Occipital lobe (tissue), 3 donors: ENCODE measurements around the gene HARS2. TPM values are rescaled to one million over a fixed set of nuclear protein-coding genes. Genes with fewer than 3 reads are reported as not detected.
"Not testable (repeated sequence)": the region's sequence is repeated elsewhere in the genome, so short reads cannot be mapped to it uniquely, and the experiment has no call there.

ENCODE experiments used
- DNase-seq: peaks from one replicate; lab custom pipeline; 2025; lab: John Stamatoyannopoulos, UW
- small RNA-seq: library from RNA; depleted of rRNA; stranded (forward); fragments of <200 nt; gene quantifications from one replicate; pipeline ENCODE3, GENCODE V24; 2014
- total RNA-seq: library from RNA; depleted of rRNA; stranded (reverse); fragments of >200 nt; gene quantifications from one replicate; pipeline ENCODE4 v1.2.3, GENCODE V29; 2014

The HARS2 gene
- total RNA-seq, 1 donor from 2014 or later = 31.0 TPM

GRCh38 chr5:140696891-140697492, 5.7 kb downstream of the HARS2 start:
- no peak for DNase-seq

- DNase-seq = peak; percentile 93
Observed at GRCh38 chr5:140700177-140701144, 9.2 kb downstream of the HARS2 start, which contains the start of gene ZMAT2. Gene ZMAT2, plus strand, starts transcription at chr5:140700447. Its CDS starts 14 bp downstream, at chr5:140700461.

GRCh38 chr5:140707812-140708211, 16.6 kb downstream of the HARS2 start:
- DNase-seq = no peak

GRCh38 chr5:140708787-140709186, 17.5 kb downstream of the HARS2 start:
- DNase-seq = not testable (repeated sequence)

GRCh38 chr5:140710899-140711552, 19.8 kb downstream of the HARS2 start:
- peak; percentile 25 for DNase-seq

GRCh38 chr5:140711794-140712193, 20.5 kb downstream of the HARS2 start:
- DNase-seq = no peak

GRCh38 chr5:140713562-140714094, 22.4 kb downstream of the HARS2 start:
- no peak for DNase-seq

GRCh38 chr5:140716238-140716637, 25.0 kb downstream of the HARS2 start:
- DNase-seq = not testable (repeated sequence)

GRCh38 chr5:140718266-140718592, 27.0 kb downstream of the HARS2 start:
- DNase-seq = no peak

GRCh38 chr5:140720738-140721137, 29.5 kb downstream of the HARS2 start:
- not testable (repeated sequence) for DNase-seq

- not testable (repeated sequence) for DNase-seq
Observed at GRCh38 chr5:140721395-140721794, 30.1 kb downstream of the HARS2 start.

GRCh38 chr5:140725799-140726471, 34.7 kb downstream of the HARS2 start:
- no peak for DNase-seq

GRCh38 chr5:140733098-140733497, 41.8 kb downstream of the HARS2 start:
- no peak for DNase-seq

GRCh38 chr5:140734354-140734753, 43.1 kb downstream of the HARS2 start:
- DNase-seq = no peak

- no peak for DNase-seq
Observed at GRCh38 chr5:140737486-140737885, 46.2 kb downstream of the HARS2 start.

- no peak for DNase-seq
Observed at GRCh38 chr5:140741967-140742366, 50.7 kb downstream of the HARS2 start.

Small RNAs within 50 kb of the gene (small RNA-seq; reads per million reads assigned to genes)
- gene VTRNA1-1 (1.5 reads per million, percentile 81 among the genes with 10 or more reads in this experiment), gene VTRNA1-2 (not detected), gene VTRNA1-3 (not detected)

Other genes starting within 250 kb of the HARS2 start
- not detected for gene EIF4EBP3, start 143.8 kb upstream of the HARS2 start, total RNA-seq
- 17.0 TPM for gene SRA1, start 134.0 kb upstream of the HARS2 start, total RNA-seq
- gene APBB3, start 126.9 kb upstream of the HARS2 start, total RNA-seq = 24.5 TPM
- gene SLC35A4, start 126.6 kb upstream of the HARS2 start, total RNA-seq = 3.7 TPM
- 15.4 TPM for gene CD14, start 58.3 kb upstream of the HARS2 start, total RNA-seq
- gene TMCO6, start 52.0 kb upstream of the HARS2 start, total RNA-seq = 7.5 TPM
- 27.8 TPM for gene NDUFA2, start 43.8 kb upstream of the HARS2 start, total RNA-seq
- gene IK, start 43.6 kb upstream of the HARS2 start, total RNA-seq = 55.7 TPM
- gene WDR55, start 26.6 kb upstream of the HARS2 start, total RNA-seq = 14.2 TPM
- 0.31 TPM for gene DND1, start 17.9 kb upstream of the HARS2 start, total RNA-seq
- gene HARS1, start 85 bp upstream of the HARS2 start, total RNA-seq = 70.7 TPM
- gene ZMAT2, start 9.0 kb downstream of the HARS2 start, total RNA-seq = 47.1 TPM
- gene PCDHA1, start 94.7 kb downstream of the HARS2 start, total RNA-seq = 6.6 TPM
- gene PCDHA2, start 103.4 kb downstream of the HARS2 start, total RNA-seq = 11.5 TPM
- 21.2 TPM for gene PCDHA3, start 109.6 kb downstream of the HARS2 start, total RNA-seq
- gene PCDHA4, start 115.6 kb downstream of the HARS2 start, total RNA-seq = 18.6 TPM
- 13.1 TPM for gene PCDHA5, start 130.2 kb downstream of the HARS2 start, total RNA-seq
- 24.8 TPM for gene PCDHA6, start 136.5 kb downstream of the HARS2 start, total RNA-seq
- 18.1 TPM for gene PCDHA7, start 142.8 kb downstream of the HARS2 start, total RNA-seq
- 11.1 TPM for gene PCDHA8, start 149.7 kb downstream of the HARS2 start, total RNA-seq
- 18.6 TPM for gene PCDHA9, start 156.9 kb downstream of the HARS2 start, total RNA-seq
- 20.3 TPM for gene PCDHA10, start 164.4 kb downstream of the HARS2 start, total RNA-seq
- 38.8 TPM for gene PCDHA11, start 177.5 kb downstream of the HARS2 start, total RNA-seq
- 19.8 TPM for gene PCDHA12, start 183.9 kb downstream of the HARS2 start, total RNA-seq
- gene PCDHA13, start 190.7 kb downstream of the HARS2 start, total RNA-seq = 20.9 TPM
- 74.1 TPM for gene PCDHAC1, start 234.8 kb downstream of the HARS2 start, total RNA-seq